Natural killer cell (primary cell): Measurements from ENCODE around the gene RFTN2. TPM values are rescaled to one million over a fixed set of nuclear protein-coding genes. Genes with fewer than 3 reads are reported as not detected.

Experiments
- ATAC-seq, 3 donors: fragments of 150-1000 bp in 2 of 3; fragments of 200-7000 bp in 1 of 3; cut with Tn5 transposase; 1 replicate in 1 of 3; 2 replicates in 2 of 3; pipeline ENCODE4 v1.10.0; 2021; ENCODE audit warnings: mild to moderate bottlenecking in 2 of 3, moderate library complexity in 2 of 3
- DNase-seq, 2 donors: peaks; one replicate each; pipeline versions ENCODE4 v3.0.0 to v3.0.0-alpha.2; 2013 to 2021; ENCODE audit warnings: mixed read lengths in 1 of 2
- H3K27ac ChIP-seq: one replicate; pipeline ENCODE4 v1.5.1; 2013; ENCODE audit warnings: mild to moderate bottlenecking, low read length
- H3K27me3 ChIP-seq: one replicate; pipeline ENCODE4 v1.6.1; 2013; ENCODE audit warnings: low read length; ENCODE audit not compliant: control insufficient read depth, insufficient read depth
- H3K36me3 ChIP-seq: one replicate; pipeline ENCODE4 v1.6.1; 2013; ENCODE audit warnings: low read length; ENCODE audit not compliant: control insufficient read depth, insufficient read depth
- H3K4me1 ChIP-seq: one replicate; pipeline ENCODE4 v1.6.1; 2013; ENCODE audit warnings: low read length; ENCODE audit not compliant: control insufficient read depth, insufficient read depth
- H3K4me3 ChIP-seq: one replicate; pipeline ENCODE4 v1.5.1; 2013; ENCODE audit warnings: low read length
- H3K9me3 ChIP-seq: one replicate; pipeline ENCODE4 v1.6.1; 2013; ENCODE audit warnings: low read length; ENCODE audit not compliant: control insufficient read depth, insufficient read depth
- H3K27ac Mint-ChIP-seq, 2 donors: one replicate each; pipeline ENCODE4 v1.8.0; 2022; ENCODE audit warnings: mild to moderate bottlenecking in 2 of 2, mixed read lengths in 2 of 2, moderate library complexity in 1 of 2
- H3K27me3 Mint-ChIP-seq, 2 donors: one replicate each; pipeline ENCODE4 v1.8.0; 2022; ENCODE audit warnings: low read depth in 2 of 2, mixed read lengths in 2 of 2
- H3K36me3 Mint-ChIP-seq: one replicate; pipeline ENCODE4 v1.8.0; 2022; ENCODE audit warnings: mixed read lengths
- H3K4me1 Mint-ChIP-seq, 2 donors: one replicate each; pipeline ENCODE4 v1.8.0; 2022; ENCODE audit warnings: mixed read lengths in 2 of 2
- H3K4me3 Mint-ChIP-seq: one replicate; pipeline ENCODE4 v1.8.0; 2022; ENCODE audit warnings: mild to moderate bottlenecking, moderate library complexity, mixed read lengths
- H3K9me3 Mint-ChIP-seq, 2 donors: one replicate each; pipeline ENCODE4 v1.8.0; 2022; ENCODE audit warnings: mixed read lengths in 2 of 2
- WGBS: methylation state at CpG from one replicate; pipeline ENCODE4 v1.1.7; 2013; ENCODE audit warnings: missing lambda C conversion rate; ENCODE audit not compliant: insufficient coverage; 5-methylcytosine and 5-hydroxymethylcytosine counted together
- intact Hi-C: fragments of 100-400 bp; cut with micrococcal nuclease; formaldehyde crosslinking; loops from one replicate; pipeline ENCODE4 v1.14.2; 2022
- total RNA-seq, 4 donors: library from RNA; stranded (reverse); fragments of 120-200 nt in 1 of 4; gene quantifications; one replicate each; pipeline versions ENCODE4 v1.2.3 to v1.2.4, GENCODE V29; 2013 to 2022
- TF ChIP-seq, protein P1 (sequence below): fragments of 200-600 bp; IDR thresholded peaks from one replicate; pipeline ENCODE4 v1.8.0; 2022; ENCODE audit warnings: antibody characterized with exemption

The RFTN2 gene
- total RNA-seq, 3 donors from 2014 or later (not counting 1 experiment from before 2014, with no cell fraction given): not detected

DNA sequence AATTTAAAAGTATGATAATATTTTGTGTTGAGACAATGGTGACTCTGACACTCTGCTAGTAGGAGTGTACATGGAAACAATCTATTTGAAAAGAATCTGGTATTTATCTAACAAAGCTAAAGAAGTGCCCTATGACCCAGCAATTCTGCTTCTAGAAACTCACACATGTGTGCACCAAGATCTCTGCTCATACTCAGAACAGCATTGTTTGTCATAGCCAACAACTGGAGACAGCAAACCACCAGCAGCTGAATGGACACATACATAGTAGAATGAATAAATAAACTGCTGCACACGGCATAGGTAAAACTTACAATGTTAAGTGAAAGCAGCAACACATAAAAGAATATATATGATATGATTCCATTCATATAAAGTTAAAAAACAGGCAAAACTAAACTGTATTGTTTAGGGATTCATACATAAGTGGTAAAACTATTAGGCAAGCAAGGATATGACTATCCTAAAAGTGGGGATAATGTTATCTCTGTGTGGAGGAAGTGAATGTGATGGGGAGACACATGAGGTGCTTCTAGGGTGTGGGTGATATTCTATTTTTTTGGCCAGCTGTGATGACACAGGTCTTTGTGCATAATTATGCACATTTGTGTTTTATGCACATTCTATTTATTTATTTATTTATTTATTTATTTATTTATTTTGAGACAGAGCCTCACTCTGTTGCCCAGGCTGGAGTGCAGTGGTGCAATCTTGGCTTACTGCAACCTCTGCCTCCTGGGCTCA is 71.1 kb downstream of the RFTN2 start:
- DNase-seq (no peak), ATAC-seq (no peak)
- Histone ChIP-seq H3K4me3 (no peak overlapping the region), H3K4me1 (no peaks in the 10 kb centered on the region), H3K9me3 (no peaks in the 10 kb centered on the region), H3K36me3 (no peaks in the 10 kb centered on the region), H3K27ac (no peak overlapping the region), H3K27me3 (no peaks in the 10 kb centered on the region)
- TF ChIP-seq, protein P1, sequence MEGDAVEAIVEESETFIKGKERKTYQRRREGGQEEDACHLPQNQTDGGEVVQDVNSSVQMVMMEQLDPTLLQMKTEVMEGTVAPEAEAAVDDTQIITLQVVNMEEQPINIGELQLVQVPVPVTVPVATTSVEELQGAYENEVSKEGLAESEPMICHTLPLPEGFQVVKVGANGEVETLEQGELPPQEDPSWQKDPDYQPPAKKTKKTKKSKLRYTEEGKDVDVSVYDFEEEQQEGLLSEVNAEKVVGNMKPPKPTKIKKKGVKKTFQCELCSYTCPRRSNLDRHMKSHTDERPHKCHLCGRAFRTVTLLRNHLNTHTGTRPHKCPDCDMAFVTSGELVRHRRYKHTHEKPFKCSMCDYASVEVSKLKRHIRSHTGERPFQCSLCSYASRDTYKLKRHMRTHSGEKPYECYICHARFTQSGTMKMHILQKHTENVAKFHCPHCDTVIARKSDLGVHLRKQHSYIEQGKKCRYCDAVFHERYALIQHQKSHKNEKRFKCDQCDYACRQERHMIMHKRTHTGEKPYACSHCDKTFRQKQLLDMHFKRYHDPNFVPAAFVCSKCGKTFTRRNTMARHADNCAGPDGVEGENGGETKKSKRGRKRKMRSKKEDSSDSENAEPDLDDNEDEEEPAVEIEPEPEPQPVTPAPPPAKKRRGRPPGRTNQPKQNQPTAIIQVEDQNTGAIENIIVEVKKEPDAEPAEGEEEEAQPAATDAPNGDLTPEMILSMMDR: no peak
- no CpG with 5 or more reads among the region's 1 CpG for WGBS
- H3K4me3 Mint-ChIP-seq: no peak overlapping the region
- peaks cover 0 to 3% of the 10 kb centered on the region in 2 donors for H3K4me1 Mint-ChIP-seq
- no peaks in the 10 kb centered on the region for H3K36me3 Mint-ChIP-seq
- H3K27ac Mint-ChIP-seq: no peak overlapping the region
- intact Hi-C loops: no loop called here
- no peaks in the 10 kb centered on the region for H3K9me3 Mint-ChIP-seq
- H3K27me3 Mint-ChIP-seq: peaks cover 6 to 9% of the 10 kb centered on the region in 2 donors

DNA sequence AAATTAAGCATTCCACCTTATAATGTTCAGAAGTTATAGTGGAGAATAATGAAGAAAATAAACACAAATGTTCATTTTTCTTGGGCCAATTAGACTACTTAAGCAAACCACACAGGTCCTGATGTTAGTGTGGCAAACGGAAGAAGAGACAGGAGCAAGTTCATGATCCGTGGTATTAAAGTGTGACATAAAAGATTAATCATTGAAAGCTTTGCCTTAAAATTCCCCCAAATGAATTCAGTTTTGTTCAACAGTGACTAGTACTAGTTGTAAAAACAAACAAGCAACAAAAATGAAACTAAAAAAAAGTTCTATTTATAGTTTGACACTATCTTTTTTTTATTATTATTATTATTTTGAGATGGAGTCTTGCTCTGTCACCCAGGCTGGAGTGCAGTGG is 73.7 kb downstream of the RFTN2 start:
- H3K27ac ChIP-seq: no peak overlapping the region
- intact Hi-C loops: no loop called here
- Mint-ChIP-seq H3K36me3 (no peaks in the 10 kb centered on the region), H3K9me3 (no peaks in the 10 kb centered on the region), H3K27me3 (peaks cover 17 to 18% of the 10 kb centered on the region in 2 donors), H3K4me1 (peaks cover 0 to 5% of the 10 kb centered on the region in 2 donors), H3K27ac (no peak overlapping the region), H3K4me3 (no peak overlapping the region)
- no peaks in the 10 kb centered on the region for H3K9me3 ChIP-seq
- no peaks in the 10 kb centered on the region for H3K36me3 ChIP-seq
- 93% methylated on average over 2 of the region's 2 CpGs for WGBS
- no peaks in the 10 kb centered on the region for H3K4me1 ChIP-seq
- no peak for DNase-seq
- no peak overlapping the region for H3K4me3 ChIP-seq
- TF ChIP-seq, protein P1: no peak
- H3K27me3 ChIP-seq: no peaks in the 10 kb centered on the region
- ATAC-seq: no peak

- Mint-ChIP-seq H3K27me3 (peaks cover 10 to 19% of the 10 kb centered on the region in 2 donors), H3K4me1 (peaks cover 0 to 5% of the 10 kb centered on the region in 2 donors), H3K4me3 (no peak overlapping the region), H3K9me3 (no peaks in the 10 kb centered on the region), H3K27ac (no peak overlapping the region), H3K36me3 (no peaks in the 10 kb centered on the region)
- Histone ChIP-seq H3K27me3 (peaks cover 2% of the 10 kb centered on the region), H3K36me3 (no peaks in the 10 kb centered on the region), H3K4me1 (no peaks in the 10 kb centered on the region), H3K27ac (no peak overlapping the region), H3K4me3 (no peak overlapping the region), H3K9me3 (no peaks in the 10 kb centered on the region)
- ATAC-seq (no peak), DNase-seq (no peak)
- TF ChIP-seq, protein P1: no peak
- WGBS: 83% methylated on average over 5 of the region's 5 CpGs
- intact Hi-C loops: no loop called here
Measured at GRCh38 chr2:197600306-197600705, 75.1 kb downstream of the RFTN2 start.
